ENCODE data around the gene CARMIL1.

DNA sequence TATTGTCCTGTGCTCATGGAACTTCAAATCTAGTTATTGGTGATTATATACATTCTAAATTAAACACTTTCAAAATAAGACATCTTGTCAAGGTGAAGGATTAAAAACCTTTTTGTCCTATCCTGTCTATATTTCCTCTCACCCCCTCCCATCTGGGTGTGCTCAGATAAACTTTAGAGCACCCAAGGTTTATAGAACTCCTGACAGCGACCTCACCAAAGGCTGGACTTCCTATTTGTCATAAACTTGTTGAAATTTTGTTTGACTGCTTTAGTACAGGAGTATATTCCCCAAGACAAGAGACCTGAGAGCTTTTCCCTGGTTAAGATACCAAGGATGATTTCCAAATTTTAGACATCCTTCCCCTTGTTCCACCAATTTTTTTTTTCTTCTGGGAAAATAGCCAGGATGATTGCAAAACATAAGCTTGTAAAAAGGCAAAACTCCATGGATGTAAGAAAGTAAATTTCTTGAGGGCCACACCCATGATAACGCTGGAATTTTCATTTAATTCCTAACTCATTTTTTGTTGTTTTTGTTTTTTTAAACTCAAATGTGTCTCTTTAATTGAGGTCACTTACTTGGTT, 33.0 kb downstream of the CARMIL1 start:
- no peak for TF ChIP-seq POLR2A (IDR thresholded peaks at IDR 0.05)
- TF ChIP-seq, protein P1, sequence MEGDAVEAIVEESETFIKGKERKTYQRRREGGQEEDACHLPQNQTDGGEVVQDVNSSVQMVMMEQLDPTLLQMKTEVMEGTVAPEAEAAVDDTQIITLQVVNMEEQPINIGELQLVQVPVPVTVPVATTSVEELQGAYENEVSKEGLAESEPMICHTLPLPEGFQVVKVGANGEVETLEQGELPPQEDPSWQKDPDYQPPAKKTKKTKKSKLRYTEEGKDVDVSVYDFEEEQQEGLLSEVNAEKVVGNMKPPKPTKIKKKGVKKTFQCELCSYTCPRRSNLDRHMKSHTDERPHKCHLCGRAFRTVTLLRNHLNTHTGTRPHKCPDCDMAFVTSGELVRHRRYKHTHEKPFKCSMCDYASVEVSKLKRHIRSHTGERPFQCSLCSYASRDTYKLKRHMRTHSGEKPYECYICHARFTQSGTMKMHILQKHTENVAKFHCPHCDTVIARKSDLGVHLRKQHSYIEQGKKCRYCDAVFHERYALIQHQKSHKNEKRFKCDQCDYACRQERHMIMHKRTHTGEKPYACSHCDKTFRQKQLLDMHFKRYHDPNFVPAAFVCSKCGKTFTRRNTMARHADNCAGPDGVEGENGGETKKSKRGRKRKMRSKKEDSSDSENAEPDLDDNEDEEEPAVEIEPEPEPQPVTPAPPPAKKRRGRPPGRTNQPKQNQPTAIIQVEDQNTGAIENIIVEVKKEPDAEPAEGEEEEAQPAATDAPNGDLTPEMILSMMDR (IDR thresholded peaks at IDR 0.05), result no peak
- no peak for TF ChIP-seq POLR2AphosphoS5 (IDR thresholded peaks at IDR 0.05)

Data from suprapubic skin (tissue), 4 donors.